DMS153 treated with DMSO at 0.1 percent for 48 hours (cell line): ENCODE results near the gene FAM174C.

Source experiments
- DNase-seq: peaks from one replicate; lab custom pipeline; 2025; ENCODE audit not compliant: unreplicated experiment; lab: John Stamatoyannopoulos, UW

Gene FAM174C

DNA sequence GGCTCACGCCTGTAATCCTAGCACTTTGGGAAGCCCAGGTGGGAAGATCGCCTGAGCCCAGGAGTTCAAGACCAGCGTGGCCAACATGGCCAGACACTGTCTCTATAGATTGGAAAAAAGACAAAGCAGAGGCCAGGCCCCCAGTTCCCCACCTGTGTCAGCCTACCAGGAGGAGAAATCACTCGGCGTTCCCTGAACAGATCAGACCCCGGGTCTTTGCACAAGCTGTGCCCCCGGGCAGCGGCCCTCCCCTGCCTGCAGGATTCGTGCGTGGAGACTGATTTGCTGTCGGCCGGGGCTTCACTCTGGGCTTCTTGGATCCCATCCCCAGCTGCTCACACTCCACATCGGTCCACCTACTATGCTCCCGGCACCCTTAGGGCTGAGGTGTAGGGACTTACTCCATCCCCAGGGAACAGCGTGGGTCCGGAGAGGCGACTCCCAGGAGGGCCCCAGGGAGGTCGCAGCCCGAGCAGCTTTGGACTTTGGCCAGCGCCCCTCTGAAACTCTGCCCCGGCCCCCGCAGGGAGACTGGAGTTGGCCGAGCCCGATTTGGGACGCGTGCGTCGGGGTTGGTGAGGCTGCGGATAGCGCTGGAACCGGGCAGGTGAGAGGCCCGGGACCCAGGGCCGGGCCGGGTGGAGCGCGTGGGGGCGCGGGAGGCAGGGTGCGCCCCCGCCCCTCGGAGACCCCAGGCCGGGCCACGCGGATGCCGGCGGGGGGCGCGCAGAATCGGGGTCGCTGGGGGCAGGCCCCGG, 9.8 kb downstream of the FAM174C start:
- no peak for DNase-seq

DNA sequence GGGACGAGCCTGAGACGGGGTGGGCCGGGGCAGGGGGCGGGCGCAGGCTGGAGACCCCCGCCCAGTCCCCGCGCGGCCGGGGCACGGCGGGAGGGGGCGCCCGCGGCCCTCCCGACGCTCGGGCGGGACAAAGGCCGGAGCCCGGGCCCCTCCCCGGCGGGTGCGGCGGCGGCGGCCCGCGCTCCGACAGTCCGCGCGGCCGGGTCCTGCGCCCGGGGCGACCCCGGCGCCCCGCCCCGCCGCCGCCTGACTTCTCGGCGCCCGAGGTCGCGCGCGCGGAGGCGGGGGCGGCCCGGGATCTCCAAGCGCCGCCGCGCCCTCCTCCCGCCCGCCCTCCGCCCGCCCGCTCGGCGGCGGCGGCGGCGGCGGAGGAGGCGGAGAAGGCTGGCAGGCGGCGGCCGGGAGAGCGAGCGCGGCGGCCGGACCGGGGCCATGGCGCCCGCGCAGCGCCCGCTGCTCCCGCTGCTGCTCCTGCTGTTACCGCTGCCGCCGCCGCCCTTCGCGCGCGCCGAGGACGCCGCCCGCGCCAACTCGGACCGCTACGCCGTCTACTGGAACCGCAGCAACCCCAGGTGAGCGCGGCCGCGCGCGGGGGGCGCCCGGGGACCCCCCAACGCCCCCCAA, 10.5 kb downstream of the FAM174C start, which contains the start of gene EFNA2:
TSS of gene EFNA2 (plus strand) at position 137 of the 624 bp plus-strand sequence. CDS start at position 433, 296 bp downstream.
- no peak for DNase-seq

DNA sequence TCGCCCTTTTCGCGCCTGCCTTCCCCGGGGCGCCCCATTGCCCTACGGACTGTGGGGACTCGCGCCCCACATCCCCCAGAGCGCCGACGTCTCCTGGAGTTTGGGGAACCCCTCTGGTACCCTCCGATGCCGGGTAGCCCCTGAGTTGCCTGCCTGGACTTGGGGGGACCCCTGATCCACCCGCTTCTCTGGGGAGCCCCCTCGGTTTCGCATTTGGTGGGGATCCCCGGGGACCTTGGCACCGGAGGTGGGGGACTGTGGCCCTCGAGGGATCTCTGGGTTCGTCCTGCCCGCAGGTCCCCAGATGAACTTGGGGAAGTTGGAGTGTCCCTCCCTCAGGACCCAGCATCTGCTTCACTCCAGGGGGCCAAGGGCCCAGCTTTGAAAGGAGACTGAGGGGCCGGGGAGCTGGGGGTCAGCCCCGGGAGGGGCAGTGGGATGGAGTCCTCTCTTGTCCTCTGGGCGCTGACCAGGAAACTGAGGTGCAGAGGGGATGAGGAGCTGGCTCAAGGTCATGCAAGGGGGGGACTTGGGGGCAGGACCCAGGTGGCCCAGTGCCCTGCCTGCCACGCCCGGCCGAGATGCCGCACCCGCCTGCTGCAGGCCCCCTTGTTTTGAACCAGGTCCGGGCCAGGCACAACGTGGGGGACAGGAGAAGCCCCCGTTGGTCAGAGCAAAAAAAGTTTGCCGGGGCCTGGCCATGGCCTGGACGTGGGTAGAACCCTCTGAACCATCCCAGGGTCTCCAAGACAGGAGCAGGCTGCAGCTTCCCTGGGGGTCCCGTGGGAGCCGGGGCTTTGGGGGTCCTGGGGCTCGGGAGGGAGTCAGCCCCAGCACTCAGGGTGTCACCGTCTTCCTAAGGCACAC, 11.4 kb downstream of the FAM174C start:
- no peak for DNase-seq

DNA sequence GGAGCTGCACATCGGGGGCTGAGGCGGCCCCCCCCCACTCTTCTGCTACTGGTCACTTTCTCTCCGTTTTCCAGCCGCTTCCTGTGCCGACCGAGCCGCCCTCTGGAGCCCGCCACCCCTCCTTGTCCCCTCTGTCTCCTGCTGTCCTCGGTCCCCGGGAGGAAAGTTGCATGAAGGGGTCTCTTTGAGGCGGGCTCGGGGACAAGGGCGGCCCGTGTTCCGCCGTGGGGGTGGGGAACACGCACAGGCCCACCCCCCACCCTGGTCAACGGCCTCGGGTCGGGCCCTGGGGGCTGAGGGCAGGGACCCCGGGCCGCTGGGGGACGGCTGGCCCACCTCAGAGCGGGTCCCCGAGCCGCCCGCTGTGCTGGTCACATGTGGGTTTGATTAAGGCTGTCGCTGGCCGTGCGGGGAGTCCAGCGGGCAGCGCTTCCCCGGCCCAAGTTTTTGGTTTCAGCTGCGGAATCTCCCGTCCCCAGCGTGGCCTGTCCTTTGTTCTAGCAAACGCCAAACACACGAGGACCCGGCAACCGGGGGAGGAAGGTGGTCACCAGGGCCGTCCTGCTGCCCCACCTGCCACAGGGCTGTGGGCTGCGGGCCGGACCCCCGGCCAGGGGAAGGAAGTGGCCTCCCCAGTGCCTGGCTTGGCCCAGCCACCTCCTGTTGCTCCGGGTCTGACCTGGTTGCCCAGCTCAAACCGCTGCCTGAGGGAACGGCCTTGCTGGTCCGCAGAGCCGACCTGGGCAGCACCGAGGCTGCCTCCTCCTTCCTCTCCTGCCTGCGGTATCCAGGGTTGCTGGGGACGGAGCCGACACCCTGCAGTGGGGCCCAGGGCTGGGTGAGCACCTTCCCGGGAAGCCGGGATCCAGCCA, 12.3 kb downstream of the FAM174C start:
- no peak for DNase-seq

DNA sequence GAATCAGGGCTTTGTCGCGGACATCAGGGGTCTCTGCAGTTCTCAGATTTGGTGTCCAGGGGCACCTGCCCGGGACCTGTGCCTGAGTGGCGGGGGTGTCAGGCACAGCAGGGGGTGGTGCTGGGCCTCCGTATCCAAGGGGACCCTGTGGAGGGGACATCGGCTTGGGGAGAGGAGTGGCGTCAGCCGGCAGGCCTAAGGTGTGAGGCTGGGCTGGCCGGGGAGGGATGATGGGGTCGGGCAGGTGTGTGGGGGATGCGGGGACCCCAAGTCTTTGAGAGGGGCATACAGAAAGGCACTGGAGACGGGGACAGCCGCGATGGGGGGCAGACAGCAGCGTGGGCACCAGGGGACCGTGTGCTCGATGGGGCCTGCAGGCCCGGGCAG, 12.9 kb downstream of the FAM174C start:
- no peak for DNase-seq

DNA sequence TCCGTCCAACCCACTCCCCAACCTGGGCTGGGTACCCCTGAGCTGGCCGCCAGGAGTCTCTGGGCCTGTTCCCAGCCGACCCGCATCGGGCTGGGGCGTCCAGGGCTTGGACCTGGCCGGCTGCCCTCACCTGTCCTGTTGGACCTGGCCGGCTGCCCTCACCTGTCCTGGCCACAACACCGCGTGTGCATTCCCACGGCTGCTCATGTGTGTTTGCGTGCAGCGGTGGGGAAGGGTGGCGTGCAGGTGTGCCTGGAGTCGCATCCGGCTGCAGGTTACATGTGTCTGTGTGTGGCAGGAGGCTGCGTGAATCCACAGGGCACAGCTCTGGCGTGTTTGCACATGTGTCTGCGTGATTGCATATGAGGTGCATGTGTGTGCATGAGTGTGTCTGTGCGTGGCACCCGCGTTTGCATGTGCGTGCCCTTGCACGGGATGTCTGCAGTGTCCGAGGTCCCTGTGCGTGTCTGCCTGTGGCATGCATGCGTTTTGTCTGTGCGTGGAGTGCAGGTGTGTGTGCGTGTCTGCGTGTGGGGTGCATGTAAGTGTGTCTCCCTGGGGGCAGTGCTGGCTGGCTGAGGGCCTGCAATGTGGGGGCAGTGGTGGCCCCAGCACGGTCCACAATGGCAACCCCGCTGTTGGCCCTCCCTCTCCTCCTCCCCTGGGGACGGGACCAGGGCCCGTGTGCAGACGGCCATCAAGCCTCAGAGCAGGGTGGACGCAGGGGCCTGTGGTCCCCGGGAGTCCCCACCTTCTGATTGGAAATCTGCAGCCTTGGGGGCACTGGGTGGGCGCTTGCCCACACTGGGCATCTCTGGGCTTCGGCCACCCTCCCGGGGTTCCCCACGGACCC, 13.7 kb downstream of the FAM174C start:
- no peak for DNase-seq

DNA sequence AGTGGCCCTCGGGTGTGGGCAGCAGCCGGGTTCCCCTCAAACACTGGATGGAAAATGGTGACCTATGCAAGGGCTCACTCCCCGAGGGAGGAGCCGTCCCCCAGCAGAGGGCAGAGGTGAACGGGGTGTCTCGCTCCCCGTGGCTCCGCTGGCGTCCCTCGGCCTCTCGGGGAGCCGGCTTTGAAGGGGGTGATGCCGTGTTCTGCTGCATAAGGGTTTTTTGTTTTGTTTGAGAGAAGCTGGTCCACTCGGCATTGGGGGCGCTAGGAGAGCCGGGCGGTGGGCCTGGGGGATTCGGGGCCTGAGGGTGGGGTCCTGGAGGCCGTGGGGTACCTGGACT, 14.3 kb downstream of the FAM174C start:
- no peak for DNase-seq

DNA sequence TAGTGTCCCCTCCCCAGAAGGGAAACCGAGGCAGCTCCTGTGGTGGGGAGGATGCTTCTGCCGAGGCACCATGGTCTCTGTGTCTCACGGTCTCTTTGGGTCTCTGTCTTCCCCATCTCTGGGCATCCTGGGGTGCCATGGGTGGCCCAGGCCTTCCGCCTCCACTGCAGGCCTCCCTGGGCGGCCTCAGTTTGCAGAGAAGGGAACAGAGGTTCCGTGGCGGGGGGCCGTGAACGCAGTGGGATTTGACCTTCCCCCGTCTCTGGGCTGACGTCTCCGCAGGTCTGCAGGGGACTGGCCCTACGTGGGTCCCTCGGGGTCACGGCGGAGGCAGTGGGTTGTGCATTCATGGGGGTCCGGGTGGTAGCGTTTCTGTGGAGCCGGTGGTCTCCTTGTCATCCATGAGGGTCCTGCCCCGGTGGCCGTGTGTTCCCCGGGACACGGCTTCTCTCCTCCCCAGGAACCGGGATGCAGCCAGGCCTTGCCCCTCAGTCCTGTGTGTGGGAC, 14.9 kb downstream of the FAM174C start:
- no peak for DNase-seq

DNA sequence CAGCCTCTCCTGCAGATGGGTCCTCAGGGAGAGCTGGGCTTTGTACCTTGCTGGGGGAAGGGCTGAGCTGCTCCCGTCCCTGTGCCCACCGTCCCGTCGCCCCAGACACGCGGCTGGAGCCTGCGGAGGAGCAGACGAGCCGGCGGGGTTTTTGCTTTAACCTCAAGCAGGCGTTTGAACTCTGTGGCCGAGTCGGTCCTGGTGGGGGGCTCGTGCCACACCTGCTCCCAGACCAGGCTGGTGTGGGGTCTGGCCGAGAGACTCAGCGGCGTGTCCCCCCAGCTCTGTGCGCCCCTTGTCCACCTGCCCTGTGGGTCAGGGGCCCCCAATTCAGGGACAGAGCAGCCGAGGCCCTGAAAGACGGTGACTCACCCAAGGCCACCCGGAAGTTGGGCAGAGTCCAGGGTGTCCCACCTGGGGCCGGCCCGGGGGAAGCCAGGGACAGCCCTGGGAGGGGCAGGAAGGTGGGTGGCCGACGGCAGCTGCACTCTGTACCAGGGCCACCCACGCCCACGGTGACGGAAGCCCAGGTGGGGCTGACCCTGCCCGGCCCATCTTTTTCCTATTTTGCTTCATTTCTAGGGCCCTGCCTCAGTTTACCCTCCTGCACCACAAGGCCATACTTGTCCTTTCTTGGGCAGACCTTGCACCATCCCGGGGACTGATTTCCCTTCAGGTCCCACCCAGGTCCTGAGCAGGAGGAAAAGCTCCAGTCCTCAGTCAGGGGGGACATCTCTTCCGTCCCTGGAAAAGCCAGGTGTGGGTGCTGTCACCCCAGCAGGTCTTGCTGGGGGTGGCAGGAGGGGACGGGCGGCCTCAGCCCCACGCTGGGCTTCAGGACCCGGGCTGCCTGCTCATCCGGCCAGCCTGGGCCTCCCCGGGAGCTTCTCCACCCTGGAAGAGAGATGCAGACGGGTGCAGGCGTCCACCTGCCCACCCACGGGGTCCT, 15.6 kb downstream of the FAM174C start:
- DNase-seq = no peak

DNA sequence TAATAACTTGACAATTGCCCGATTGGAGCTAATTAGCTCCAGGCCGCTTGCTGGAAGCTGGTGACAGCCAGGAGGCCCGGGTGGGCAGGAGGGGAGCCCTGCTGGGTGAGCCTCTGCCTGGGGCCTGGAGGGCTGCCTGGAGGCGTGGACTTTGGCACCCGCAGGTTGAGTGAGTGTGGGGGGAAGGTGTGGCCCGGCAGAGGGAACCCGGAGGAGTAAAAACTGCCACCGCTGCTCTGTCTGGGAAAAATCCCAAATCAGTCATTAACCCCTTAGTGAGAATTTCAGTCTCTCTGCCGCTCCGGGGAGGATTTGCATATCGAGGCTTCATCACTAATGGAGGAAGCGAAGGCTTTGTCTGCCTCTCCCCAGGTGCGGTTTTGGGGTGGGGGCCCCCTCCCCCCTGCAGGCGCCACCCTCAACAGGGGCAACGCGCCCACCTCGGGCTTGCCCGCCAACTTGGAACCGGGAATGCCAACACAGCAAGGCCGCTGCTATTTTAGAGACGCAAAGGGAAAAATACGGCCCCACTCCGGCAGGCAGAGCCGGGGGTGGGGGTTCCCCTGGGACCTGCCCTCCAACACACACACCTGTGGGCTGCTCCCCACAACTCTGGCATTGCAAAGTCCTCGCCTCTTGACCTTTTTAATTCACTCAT, 16.6 kb downstream of the FAM174C start:
- no peak for DNase-seq

DNA sequence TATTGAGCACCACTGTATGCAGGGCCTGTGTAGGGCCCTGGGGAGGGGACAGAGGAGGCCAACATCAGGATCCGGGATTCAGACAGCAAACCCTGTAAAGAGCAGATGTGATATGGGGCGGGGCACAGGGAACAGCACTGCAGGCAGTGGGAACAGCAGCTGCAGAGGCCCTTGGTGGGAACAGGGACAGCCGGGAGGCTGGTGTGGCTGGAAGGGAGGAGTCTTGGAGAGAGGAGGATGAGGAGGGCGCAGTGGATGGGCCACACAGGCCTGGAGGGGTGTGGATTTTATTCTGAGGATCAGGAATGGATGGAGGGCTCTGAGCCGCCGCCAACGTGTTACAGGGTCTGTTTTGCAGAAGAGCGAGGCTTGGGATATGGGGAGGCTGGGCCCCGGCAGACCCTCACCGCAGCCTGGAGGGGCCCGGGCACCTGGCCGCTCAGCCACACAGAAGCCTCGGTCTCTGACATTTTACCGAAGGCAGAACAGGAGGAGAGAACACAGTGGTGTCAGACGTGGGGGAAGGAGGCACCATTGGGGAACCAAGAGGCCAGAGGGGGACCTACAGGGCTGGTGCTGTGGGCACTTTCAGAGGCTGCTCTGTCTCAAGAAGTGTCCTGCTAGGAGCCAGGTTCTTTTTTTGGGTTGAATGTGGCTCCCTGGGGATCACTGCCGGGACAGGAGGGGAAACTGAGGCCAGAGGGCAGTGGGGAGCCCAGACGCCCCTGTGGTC, 17.3 kb downstream of the FAM174C start:
- no peak for DNase-seq

DNA sequence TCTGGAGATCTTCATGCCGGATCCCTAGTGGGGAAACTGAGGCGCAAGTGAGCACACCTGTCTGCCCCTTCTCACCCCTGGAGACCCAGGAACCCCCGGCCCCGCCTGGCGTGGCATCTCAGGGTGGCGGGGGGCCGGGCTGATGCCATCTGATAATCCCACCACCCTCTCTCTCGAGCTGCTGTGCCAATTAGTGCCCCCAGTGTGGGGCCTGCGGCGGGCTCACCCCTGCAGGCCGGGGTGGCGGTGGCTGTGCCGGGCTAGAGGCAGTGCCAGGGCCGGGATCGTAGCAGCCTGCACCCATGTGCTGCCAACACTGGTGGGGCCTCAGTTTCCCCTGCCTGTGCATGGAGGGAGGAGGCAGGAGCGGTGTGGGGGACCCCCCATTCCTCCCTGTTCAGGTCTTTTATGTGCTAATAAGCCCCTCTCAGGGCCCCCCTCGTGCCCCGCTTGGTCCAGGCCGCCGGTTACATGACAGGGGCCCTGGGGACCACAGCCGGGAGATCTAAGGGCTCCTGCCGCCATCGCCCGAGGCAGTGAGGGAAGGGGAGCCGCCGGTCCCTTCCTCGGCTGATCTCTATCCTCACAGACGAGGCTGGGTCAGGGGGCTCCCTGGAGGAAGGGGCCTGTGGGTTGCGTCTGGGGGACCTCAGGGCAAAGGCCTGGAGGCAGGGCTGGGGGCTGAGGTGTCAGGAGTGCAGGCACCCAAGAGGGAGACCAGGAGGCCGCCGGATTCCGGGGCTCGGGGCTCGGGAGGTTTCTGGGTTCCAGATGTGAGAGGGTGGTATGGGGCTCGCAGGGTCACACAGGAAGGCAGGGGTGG, 18.7 kb downstream of the FAM174C start:
- no peak for DNase-seq

DNA sequence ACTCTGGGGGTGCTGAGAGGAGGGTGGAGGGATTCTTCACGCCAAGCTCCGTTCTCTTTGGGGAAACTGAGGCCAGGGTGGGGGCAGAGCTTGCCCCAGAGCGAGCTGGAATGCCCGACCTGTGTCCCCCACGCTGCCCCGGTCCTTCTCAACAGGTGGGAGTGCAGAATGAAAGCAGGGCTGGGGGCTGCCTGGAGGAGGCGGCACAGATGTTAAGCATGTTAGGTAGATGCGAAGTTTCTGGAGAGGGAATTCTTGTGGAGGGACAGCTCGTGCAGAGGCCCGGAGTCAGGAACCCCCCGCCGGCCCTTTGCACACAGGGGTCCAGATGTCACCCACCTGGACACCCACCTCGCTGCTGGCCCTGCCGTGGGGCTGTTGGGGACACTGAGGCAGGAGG, 19.4 kb downstream of the FAM174C start:
- no peak for DNase-seq

DNA sequence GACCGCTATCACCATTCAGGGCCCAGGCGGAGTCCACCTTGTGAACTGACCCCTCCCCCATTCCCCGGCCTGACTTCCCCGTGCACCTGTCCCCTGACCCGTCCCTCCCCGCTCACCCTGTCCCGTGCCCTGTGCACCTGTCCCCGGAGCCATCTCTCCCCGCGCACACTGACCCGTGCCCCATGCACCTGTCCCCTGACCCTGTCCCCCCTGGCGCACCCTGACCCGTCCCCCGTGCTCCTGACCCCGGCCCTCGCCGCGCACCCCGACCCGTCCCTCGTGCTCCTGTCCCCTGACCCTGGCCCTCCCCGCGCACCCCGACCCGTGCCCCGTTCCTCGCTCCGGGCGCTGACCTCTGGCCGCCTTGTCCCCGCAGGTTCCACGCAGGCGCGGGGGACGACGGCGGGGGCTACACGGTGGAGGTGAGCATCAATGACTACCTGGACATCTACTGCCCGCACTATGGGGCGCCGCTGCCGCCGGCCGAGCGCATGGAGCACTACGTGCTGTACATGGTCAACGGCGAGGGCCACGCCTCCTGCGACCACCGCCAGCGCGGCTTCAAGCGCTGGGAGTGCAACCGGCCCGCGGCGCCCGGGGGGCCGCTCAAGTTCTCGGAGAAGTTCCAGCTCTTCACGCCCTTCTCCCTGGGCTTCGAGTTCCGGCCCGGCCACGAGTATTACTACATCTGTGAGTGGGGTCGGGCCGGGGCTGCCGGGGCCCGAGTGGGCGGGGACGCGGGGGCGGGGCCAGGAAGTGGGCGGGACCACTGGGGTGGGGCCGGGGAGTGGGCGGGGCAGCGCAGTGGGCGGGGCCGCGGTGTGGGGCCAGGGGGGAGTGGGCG, 20.1 kb downstream of the FAM174C start:
- DNase-seq = no peak

DNA sequence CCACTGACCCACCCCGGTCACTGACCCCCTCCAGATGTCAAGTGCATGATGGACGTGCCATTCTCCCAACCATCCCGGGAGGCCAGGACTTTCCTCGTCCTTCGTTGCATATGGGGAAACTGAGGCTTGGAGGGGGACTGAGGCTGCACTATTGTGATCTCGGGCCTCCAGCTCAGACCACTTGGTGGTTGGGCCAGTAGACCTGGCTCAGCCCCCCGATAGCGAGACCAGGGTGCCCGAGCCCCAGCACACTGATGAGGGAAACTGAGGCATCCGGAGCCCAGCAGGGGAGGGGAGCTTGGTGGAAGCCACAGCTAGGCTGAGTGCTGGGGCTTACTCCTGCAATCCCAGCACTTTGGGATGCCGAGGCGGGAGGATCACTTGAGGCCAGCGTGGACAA, 20.7 kb downstream of the FAM174C start:
- DNase-seq = no peak
